B cell (primary cell): ENCODE measurements around the gene TBC1D22A. TPM values are rescaled to one million over a fixed set of nuclear protein-coding genes. Genes with fewer than 3 reads are reported as not detected.

Experiments used
- ATAC-seq: fragments of 200-7000 bp; cut with Tn5 transposase; one replicate; pipeline ENCODE4 v1.10.0; 2021; ENCODE audit warnings: low read depth, mild to moderate bottlenecking, moderate number of reproducible peaks, moderate library complexity
- CTCF ChIA-PET: fragments of 350-600 bp; sonication (Branson Sonifier 250); formaldehyde crosslinking; loops from one replicate; lab custom pipeline; 2021; ENCODE audit warnings: antibody characterized with exemption, inconsistent platforms; lab: Charles Lee
- POLR2A ChIA-PET: fragments of 350-600 bp; sonication (Branson Sonifier 250); formaldehyde crosslinking; loops from one replicate; lab custom pipeline; 2021; ENCODE audit warnings: antibody characterized with exemption; lab: Charles Lee
- DNase-seq: peaks from one replicate; pipeline ENCODE4 v3.0.0; 2013
- H2AFZ ChIP-seq: 2 replicates; pipeline ENCODE4 v1.6.1; 2012; ENCODE audit warnings: mild to moderate bottlenecking, low read depth, low read length; ENCODE audit not compliant: insufficient read depth, poor library complexity, severe bottlenecking
- H3K27ac ChIP-seq, 2 donors: 1 replicate in 1 of 2; 2 replicates in 1 of 2; pipeline ENCODE4 v1.5.1; 2012 to 2013; ENCODE audit warnings: low read length in 2 of 2, mild to moderate bottlenecking in 2 of 2, moderate library complexity in 1 of 2
- H3K27me3 ChIP-seq, 4 experiments: fragments of 200-600 bp in 1 of 4; sonication (generic) in 1 of 4; replicated peaks in 1 of 4; 1 replicate in 2 of 4; 2 replicates in 2 of 4; pipeline versions ENCODE4 v1.6.1 to v1.7.0; 2013 to 2016; ENCODE audit warnings: low read length in 3 of 4, mild to moderate bottlenecking in 2 of 4, mixed read lengths in 1 of 4, moderate library complexity in 1 of 4; ENCODE audit not compliant: insufficient read depth in 4 of 4, control insufficient read depth in 3 of 4; ENCODE audit errors: control extremely low read depth in 1 of 4
- H3K36me3 ChIP-seq, 2 experiments: replicated peaks in 1 of 2; 1 replicate in 1 of 2; 2 replicates in 1 of 2; pipeline versions ENCODE4 v1.6.1 to v1.7.1; 2013; ENCODE audit warnings: low read length in 1 of 2; ENCODE audit not compliant: insufficient read depth in 2 of 2, control insufficient read depth in 1 of 2; ENCODE audit errors: control extremely low read depth in 1 of 2, extremely low read depth in 1 of 2
- H3K4me1 ChIP-seq, 2 donors: fragments of 200-600 bp in 1 of 2; sonication (generic) in 1 of 2; 1 replicate in 1 of 2; 2 replicates in 1 of 2; pipeline versions ENCODE4 v1.5.1 to v1.6.1; 2013 to 2017; ENCODE audit warnings: low read length in 2 of 2; ENCODE audit not compliant: control insufficient read depth in 2 of 2, insufficient read depth in 2 of 2
- H3K4me2 ChIP-seq: replicated peaks from 2 replicates; pipeline ENCODE3; 2012; ENCODE audit warnings: mild to moderate bottlenecking, low read depth, low read length; ENCODE audit not compliant: poor library complexity, severe bottlenecking
- H3K4me3 ChIP-seq, 5 experiments: fragments of 200-600 bp in 1 of 5; sonication (generic) in 1 of 5; 1 replicate in 3 of 5; 2 replicates in 2 of 5; pipeline versions ENCODE4 v1.5.1 to v1.7.0; 2011 to 2016; ENCODE audit warnings: low read length in 4 of 5, mild to moderate bottlenecking in 4 of 5, low read depth in 2 of 5, control low read depth in 1 of 5, moderate library complexity in 1 of 5; ENCODE audit not compliant: insufficient read depth in 1 of 5; ENCODE audit errors: control extremely low read depth in 1 of 5, extremely low read depth in 1 of 5
- H3K79me2 ChIP-seq: fragments of 200-600 bp; sonication (generic); one replicate; pipeline ENCODE4 v1.6.0; 2016; ENCODE audit warnings: low read length; ENCODE audit not compliant: control insufficient read depth, insufficient read depth
- H3K9ac ChIP-seq: fragments of 200-600 bp; sonication (generic); 2 replicates; pipeline ENCODE4 v1.6.1; 2017; ENCODE audit warnings: mild to moderate bottlenecking, low read length, moderate library complexity
- H3K9me3 ChIP-seq, 3 donors: one replicate each; pipeline versions ENCODE4 v1.6.1 to v1.7.1; 2013; ENCODE audit warnings: low read length in 2 of 3; ENCODE audit not compliant: control insufficient read depth in 2 of 3, insufficient read depth in 1 of 3; ENCODE audit errors: control extremely low read depth in 1 of 3
- H4K20me1 ChIP-seq: 2 replicates; pipeline ENCODE4 v1.6.0; 2012; ENCODE audit warnings: mild to moderate bottlenecking, low read length; ENCODE audit not compliant: insufficient read depth, control insufficient read depth, poor library complexity, severe bottlenecking
- H3K27ac Mint-ChIP-seq: one replicate; pipeline ENCODE4 v1.8.0; 2021; ENCODE audit warnings: mixed read lengths
- H3K27me3 Mint-ChIP-seq: one replicate; pipeline ENCODE4 v1.8.0; 2021; ENCODE audit warnings: mixed read lengths
- H3K4me1 Mint-ChIP-seq: one replicate; pipeline ENCODE4 v1.8.0; 2021; ENCODE audit warnings: mixed read lengths
- H3K4me3 Mint-ChIP-seq: one replicate; pipeline ENCODE4 v1.8.0; 2021; ENCODE audit warnings: mixed read lengths
- H3K9me3 Mint-ChIP-seq: one replicate; pipeline ENCODE4 v1.8.0; 2022; ENCODE audit warnings: mixed read lengths; ENCODE audit not compliant: insufficient read depth
- CTCF ChIP-seq: fragments of 200-600 bp; IDR thresholded peaks from one replicate; pipeline ENCODE4 v1.8.0; 2022; ENCODE audit warnings: antibody characterized with exemption, mild to moderate bottlenecking
- EZH2 ChIP-seq: IDR thresholded peaks from 2 replicates; pipeline ENCODE4 v1.6.1; 2012; ENCODE audit warnings: borderline replicate concordance, low read depth, mild to moderate bottlenecking, moderate library complexity, low read length; ENCODE audit not compliant: insufficient read depth, poor library complexity, severe bottlenecking
- WGBS: methylation state at CpG from one replicate; pipeline ENCODE4 v1.1.5; 2013; ENCODE audit warnings: missing lambda C conversion rate; ENCODE audit not compliant: insufficient coverage; 5-methylcytosine and 5-hydroxymethylcytosine counted together
- intact Hi-C: fragments of 100-400 bp; cut with micrococcal nuclease; formaldehyde crosslinking; loops from one replicate; pipeline ENCODE4 v1.10.0; 2022
- polyA plus RNA-seq: library from polyadenylated mRNA; depleted of rRNA; stranded (reverse); fragments of >200 nt; gene quantifications from 2 replicates; pipeline ENCODE4 v1.2.3, GENCODE V29; 2012
- total RNA-seq, 2 donors: library from RNA; stranded (reverse); fragments of 120-200 nt in 1 of 2; gene quantifications; 1 replicate in 1 of 2; 2 replicates in 1 of 2; pipeline versions ENCODE4 v1.2.3 to v1.2.4, GENCODE V29; 2013 to 2022

Gene TBC1D22A
- total and polyA plus RNA-seq, 2 donors (not counting 1 experiment from before 2014, with no cell fraction given): 73.8 to 128 TPM

- ChIA-PET POLR2A (no interaction called here), CTCF (interaction anchor here (0.6 to 1.2 kb wide), 2 partner anchors 84 to 183 kb away, joined by 3 read pairs; no protein-coding TSS in a partner anchor)
- Histone ChIP-seq H3K9me3 (no peaks in the 10 kb centered on the region), H3K4me2 (no peak overlapping the region), H3K9ac (no peak overlapping the region), H3K4me1 (peaks cover 0 to 3% of the 10 kb centered on the region in 2 donors), H3K27ac (no peak overlapping the region), H3K4me3 (no peak overlapping the region), H4K20me1 (peaks cover 93% of the 10 kb centered on the region), H2AFZ (no peak overlapping the region), H3K36me3 (peaks cover 1 to 40% of the 10 kb centered on the region in 2 experiments), H3K79me2 (peaks cover 96% of the 10 kb centered on the region), H3K27me3 (no peaks in the 10 kb centered on the region)
- TF ChIP-seq EZH2 (no peak), CTCF (no peak)
- Mint-ChIP-seq H3K27ac (no peak overlapping the region), H3K4me3 (no peak overlapping the region), H3K27me3 (no peaks in the 10 kb centered on the region), H3K9me3 (no peaks in the 10 kb centered on the region), H3K4me1 (peaks cover 69% of the 10 kb centered on the region)
- DNase-seq: no peak
- intact Hi-C loops: no loop called here
- peak; percentile 67 for ATAC-seq
- WGBS: 96% methylated on average over 7 of the region's 8 CpGs
These were observed 60.8 kb downstream of the TBC1D22A start for GRCh38 chr22:46823248-46823647.

GRCh38 chr22:46823654-46824053, 61.2 kb downstream of the TBC1D22A start:
- DNase-seq (no peak), ATAC-seq (no peak)
- ChIA-PET CTCF (interaction anchor here (0.6 to 1.5 kb wide), 2 partner anchors 9 to 183 kb away, joined by 3 read pairs; no protein-coding TSS in a partner anchor), POLR2A (no interaction called here)
- Histone ChIP-seq H4K20me1 (peaks cover 93% of the 10 kb centered on the region), H2AFZ (no peak overlapping the region), H3K36me3 (peaks cover 1 to 44% of the 10 kb centered on the region in 2 experiments), H3K27ac (no peak overlapping the region), H3K27me3 (no peaks in the 10 kb centered on the region), H3K79me2 (peaks cover 96% of the 10 kb centered on the region), H3K9ac (no peak overlapping the region), H3K9me3 (no peaks in the 10 kb centered on the region), H3K4me2 (no peak overlapping the region), H3K4me1 (no peaks in the 10 kb centered on the region), H3K4me3 (no peak overlapping the region)
- Mint-ChIP-seq H3K27me3 (no peaks in the 10 kb centered on the region), H3K4me3 (no peak overlapping the region), H3K27ac (no peak overlapping the region), H3K9me3 (no peaks in the 10 kb centered on the region), H3K4me1 (peaks cover 69% of the 10 kb centered on the region)
- intact Hi-C loops: no loop called here
- TF ChIP-seq EZH2 (no peak), CTCF (no peak)
- WGBS: 99% methylated on average over 10 of the region's 13 CpGs
